Measurements from ENCODE around the gene CARS2.

DNA sequence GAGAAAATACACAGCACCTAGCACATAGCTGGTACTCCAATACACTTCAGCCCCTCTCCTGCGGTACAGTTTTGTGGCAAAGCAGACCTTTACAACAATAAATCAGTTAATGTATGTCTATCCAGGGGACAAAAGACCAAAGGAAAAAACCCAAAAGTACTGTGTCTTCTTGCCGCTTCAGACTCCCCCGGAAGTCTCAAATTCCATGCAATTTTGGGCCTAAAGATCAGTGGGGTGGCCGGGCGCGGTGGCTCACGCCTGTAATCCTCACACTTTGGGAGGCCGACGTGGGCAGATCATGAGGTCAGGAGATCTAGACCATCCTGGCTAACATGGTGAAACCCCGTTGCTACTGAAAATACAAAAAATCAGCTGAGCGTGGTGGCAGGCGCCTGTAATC lies 16.2 kb downstream of the CARS2 start:
- TF ChIP-seq EZH2 (IDR thresholded peaks at IDR 0.05; ENCODE audit: borderline replicate concordance, low read depth, low read length, severe bottlenecking), result no peak
- TF ChIP-seq, protein P1, sequence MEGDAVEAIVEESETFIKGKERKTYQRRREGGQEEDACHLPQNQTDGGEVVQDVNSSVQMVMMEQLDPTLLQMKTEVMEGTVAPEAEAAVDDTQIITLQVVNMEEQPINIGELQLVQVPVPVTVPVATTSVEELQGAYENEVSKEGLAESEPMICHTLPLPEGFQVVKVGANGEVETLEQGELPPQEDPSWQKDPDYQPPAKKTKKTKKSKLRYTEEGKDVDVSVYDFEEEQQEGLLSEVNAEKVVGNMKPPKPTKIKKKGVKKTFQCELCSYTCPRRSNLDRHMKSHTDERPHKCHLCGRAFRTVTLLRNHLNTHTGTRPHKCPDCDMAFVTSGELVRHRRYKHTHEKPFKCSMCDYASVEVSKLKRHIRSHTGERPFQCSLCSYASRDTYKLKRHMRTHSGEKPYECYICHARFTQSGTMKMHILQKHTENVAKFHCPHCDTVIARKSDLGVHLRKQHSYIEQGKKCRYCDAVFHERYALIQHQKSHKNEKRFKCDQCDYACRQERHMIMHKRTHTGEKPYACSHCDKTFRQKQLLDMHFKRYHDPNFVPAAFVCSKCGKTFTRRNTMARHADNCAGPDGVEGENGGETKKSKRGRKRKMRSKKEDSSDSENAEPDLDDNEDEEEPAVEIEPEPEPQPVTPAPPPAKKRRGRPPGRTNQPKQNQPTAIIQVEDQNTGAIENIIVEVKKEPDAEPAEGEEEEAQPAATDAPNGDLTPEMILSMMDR (IDR thresholded peaks at IDR 0.05; ENCODE audit: borderline replicate concordance, extremely low read depth, low read length, poor library complexity, severe bottlenecking), result no peak

Measured in DND-41 (cell line).